GM19467 (cell line): Measurements from ENCODE around the gene CAT.

Experiments
- ATAC-seq: cut with Tn5 transposase; IDR thresholded peaks from one replicate; pipeline ENCODE4 v1.9.1; 2021; ENCODE audit warnings: mild to moderate bottlenecking, moderate library complexity; ENCODE audit not compliant: unreplicated experiment

The CAT gene

GRCh38 chr11:34521265-34521664, 82.5 kb downstream of the CAT start:
- ATAC-seq, result no peak
